ENCODE results near the gene ZNF512B.

ZNF512B gene

DNA sequence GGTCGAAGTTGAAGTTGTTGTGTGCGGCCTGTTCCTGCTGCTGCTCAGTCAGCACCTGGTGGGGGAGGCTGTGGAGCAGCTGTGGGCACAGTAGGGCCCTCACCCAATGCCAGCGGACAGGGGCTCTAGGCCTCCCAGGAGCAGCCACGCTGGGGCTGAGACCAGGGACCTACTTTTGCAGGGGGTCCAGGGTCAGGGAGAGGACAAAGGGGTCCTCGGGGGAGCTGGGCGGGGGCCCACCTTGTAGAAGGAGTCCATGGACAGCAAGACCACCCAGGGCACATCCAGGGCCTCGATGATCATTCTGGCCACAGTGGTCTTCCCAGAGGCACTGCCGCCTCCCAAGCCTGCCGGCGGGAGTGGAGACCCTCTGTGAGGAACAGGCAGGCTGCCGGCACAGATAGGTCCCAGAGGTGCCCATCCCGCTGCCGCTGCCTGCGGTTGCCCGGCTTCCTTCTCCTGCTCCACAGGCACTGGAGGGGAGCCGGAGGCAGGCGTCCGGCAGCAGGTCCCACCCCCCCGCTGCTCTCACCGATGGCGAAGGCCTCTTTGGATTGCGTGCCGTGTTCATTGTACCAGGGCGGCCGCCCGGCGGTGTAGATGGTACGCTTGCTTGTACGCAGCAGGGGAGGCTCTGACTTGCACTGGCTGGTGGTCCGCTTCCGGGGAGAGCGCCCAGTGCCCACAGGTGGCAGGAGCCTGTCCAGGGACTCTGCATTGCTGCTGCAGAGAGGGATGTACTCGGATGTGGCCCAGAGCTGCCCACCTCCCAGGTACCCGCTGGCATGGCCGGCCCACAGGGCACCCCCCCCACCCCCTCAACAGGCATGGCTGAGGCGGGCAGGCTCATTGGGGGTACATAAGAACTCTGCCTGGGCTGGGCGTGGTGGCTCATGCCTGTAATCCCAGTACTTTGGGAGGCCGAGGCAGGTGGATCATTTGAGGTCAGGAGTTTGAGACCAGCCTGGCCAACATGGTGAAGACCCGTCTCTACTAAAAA lies 23.5 kb downstream of the ZNF512B start:
- H3K79me2 ChIP-seq (ENCODE audit: insufficient read depth, low read depth) = peaks cover 43% of the 10 kb centered on the region
- H3K4me1 ChIP-seq (ENCODE audit: low read depth, poor library complexity, severe bottlenecking) = no peaks in the 10 kb centered on the region
- H3K9ac ChIP-seq = no peak overlapping the region
- H3K27me3 ChIP-seq (ENCODE audit: insufficient read depth, low read depth) = no peaks in the 10 kb centered on the region
- peaks cover 9% of the 10 kb centered on the region; the same call in 1 of the 2 replicates for H4K20me1 ChIP-seq (ENCODE audit: insufficient read depth)
- no peak overlapping the region for H3K4me3 ChIP-seq (IDR thresholded peaks at IDR 0.05; ENCODE audit: insufficient read depth, low read depth, low read length)
- H3K4me2 ChIP-seq = no peak overlapping the region
- H3K36me3 ChIP-seq (ENCODE audit: insufficient read depth) = no peaks in the 10 kb centered on the region
- no peak overlapping the region for H3K27ac ChIP-seq
- TF ChIP-seq, protein P1, sequence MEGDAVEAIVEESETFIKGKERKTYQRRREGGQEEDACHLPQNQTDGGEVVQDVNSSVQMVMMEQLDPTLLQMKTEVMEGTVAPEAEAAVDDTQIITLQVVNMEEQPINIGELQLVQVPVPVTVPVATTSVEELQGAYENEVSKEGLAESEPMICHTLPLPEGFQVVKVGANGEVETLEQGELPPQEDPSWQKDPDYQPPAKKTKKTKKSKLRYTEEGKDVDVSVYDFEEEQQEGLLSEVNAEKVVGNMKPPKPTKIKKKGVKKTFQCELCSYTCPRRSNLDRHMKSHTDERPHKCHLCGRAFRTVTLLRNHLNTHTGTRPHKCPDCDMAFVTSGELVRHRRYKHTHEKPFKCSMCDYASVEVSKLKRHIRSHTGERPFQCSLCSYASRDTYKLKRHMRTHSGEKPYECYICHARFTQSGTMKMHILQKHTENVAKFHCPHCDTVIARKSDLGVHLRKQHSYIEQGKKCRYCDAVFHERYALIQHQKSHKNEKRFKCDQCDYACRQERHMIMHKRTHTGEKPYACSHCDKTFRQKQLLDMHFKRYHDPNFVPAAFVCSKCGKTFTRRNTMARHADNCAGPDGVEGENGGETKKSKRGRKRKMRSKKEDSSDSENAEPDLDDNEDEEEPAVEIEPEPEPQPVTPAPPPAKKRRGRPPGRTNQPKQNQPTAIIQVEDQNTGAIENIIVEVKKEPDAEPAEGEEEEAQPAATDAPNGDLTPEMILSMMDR (conservative IDR thresholded peaks at IDR 0.05; ENCODE audit: low read depth, low read length) = no peak
- no peak overlapping the region for H2AFZ ChIP-seq (ENCODE audit: low read depth)

DNA sequence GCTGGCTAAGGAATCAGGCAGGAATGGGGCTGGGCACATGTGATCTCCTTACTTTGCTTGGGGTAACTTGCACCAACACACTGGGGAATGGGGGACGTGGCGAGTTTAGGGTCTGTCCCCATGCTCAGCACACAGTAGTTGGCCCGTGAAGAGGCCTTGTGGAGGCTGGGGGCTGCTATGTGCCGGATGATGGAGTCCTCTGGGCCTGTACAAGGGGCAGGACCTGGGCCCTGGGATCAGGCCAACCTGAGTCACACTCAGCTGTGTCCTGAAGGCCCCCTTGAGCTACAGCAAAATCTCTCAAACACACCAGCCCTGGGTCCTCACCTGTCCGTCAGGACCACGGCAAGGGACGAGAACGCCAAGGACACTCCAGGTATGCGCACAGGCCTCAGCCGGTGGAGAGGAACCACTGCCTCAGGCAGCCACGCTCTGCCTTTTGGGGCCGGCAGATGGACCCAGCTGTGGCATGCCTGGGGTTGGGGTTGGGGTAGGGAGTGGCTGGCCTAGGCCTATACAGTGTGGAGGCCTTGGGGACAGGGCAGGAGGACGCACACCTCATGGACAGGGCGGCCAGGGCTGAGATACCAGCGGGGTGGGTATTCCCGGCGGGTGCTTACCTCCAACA lies 24.6 kb downstream of the ZNF512B start:
- H3K4me2 ChIP-seq = no peak overlapping the region
- H3K36me3 ChIP-seq (ENCODE audit: insufficient read depth) = no peaks in the 10 kb centered on the region
- peaks cover 32% of the 10 kb centered on the region; the same call in 1 of the 2 replicates for H3K79me2 ChIP-seq (ENCODE audit: insufficient read depth, low read depth)
- H3K27ac ChIP-seq = no peak overlapping the region
- H3K4me3 ChIP-seq (IDR thresholded peaks at IDR 0.05; ENCODE audit: insufficient read depth, low read depth, low read length) = no peak overlapping the region
- H3K27me3 ChIP-seq (ENCODE audit: insufficient read depth, low read depth) = no peaks in the 10 kb centered on the region
- peaks cover 9% of the 10 kb centered on the region; the same call in 1 of the 2 replicates for H4K20me1 ChIP-seq (ENCODE audit: insufficient read depth)
- H3K4me1 ChIP-seq (ENCODE audit: low read depth, poor library complexity, severe bottlenecking) = no peaks in the 10 kb centered on the region
- TF ChIP-seq, protein P1 (conservative IDR thresholded peaks at IDR 0.05; ENCODE audit: low read depth, low read length) = no peak
- no peak overlapping the region for H3K9ac ChIP-seq
- H2AFZ ChIP-seq (ENCODE audit: low read depth) = no peak overlapping the region

DNA sequence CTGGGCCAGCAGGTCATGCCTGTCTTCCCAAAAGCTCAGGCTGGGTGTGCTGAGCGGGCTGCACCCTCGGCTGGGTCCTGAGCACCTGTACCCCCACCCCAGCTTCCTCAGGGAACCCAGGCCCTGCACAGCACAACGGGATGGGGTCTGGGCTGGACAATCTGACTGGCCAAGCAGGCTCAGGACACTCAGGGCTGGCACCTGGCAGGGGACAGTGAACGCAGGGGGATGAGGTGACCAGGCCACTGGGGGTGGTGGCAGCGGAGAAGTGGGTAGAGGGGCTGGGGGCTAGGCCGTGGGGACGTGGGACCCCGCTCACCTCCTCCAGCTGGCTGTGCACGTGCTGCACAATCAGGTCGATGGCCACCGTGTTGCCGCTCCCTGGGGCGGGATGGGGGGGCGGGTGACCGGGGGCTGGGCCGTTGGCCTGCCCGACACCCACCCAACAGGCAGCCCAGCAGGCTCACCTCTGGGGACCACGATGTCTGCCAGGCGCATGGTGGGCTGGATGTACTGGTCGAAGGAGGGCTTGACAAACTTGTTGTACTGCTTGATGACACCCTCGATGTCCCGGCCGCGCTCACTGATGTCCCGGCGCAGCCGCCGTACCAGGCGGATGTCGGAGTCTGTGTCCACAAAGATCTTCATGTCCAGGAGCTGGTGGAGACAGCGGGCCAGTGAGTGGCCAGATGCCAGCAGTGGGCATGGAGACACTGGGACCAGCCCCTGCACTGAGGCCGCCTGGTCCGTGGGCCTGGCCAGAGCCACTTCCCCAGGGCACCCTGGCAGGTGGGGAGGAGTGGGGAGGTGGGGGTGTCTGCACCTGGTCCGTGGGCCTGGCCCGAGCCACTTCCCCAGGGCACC lies 25.4 kb downstream of the ZNF512B start:
- H3K4me2 ChIP-seq = no peak overlapping the region
- no peaks in the 10 kb centered on the region for H3K36me3 ChIP-seq (ENCODE audit: insufficient read depth)
- H3K27me3 ChIP-seq (ENCODE audit: insufficient read depth, low read depth) = no peaks in the 10 kb centered on the region
- no peak overlapping the region for H3K27ac ChIP-seq
- no peak overlapping the region for H3K9ac ChIP-seq
- peaks cover 24% of the 10 kb centered on the region; the same call in 1 of the 2 replicates for H3K79me2 ChIP-seq (ENCODE audit: insufficient read depth, low read depth)
- peaks cover 7% of the 10 kb centered on the region; the same call in 1 of the 2 replicates for H4K20me1 ChIP-seq (ENCODE audit: insufficient read depth)
- TF ChIP-seq, protein P1 (conservative IDR thresholded peaks at IDR 0.05; ENCODE audit: low read depth, low read length) = no peak
- H3K4me1 ChIP-seq (ENCODE audit: low read depth, poor library complexity, severe bottlenecking) = no peaks in the 10 kb centered on the region
- H2AFZ ChIP-seq (ENCODE audit: low read depth) = no peak overlapping the region
- no peak overlapping the region for H3K4me3 ChIP-seq (IDR thresholded peaks at IDR 0.05; ENCODE audit: insufficient read depth, low read depth, low read length)

DNA sequence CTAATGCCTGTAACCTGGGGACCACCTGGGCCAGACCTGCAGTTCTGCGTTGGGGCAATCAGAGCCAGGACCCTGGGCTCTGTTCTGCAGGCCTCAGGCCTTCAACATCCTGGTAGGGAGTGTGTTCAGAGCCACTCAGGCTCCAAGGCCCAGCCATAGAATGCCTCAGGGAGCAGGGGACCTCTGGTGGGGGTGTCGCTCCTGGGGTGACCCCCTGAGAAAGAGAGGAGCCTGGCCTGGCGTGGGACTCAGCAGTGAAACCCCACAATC lies 26.0 kb downstream of the ZNF512B start:
- no peak overlapping the region for H3K4me2 ChIP-seq

More for the DNA sequence above, 26.0 kb downstream of the ZNF512B start:
- Histone ChIP-seq H3K4me3 (IDR thresholded peaks at IDR 0.05; ENCODE audit: insufficient read depth, low read depth, low read length) (no peak overlapping the region), H3K27ac (no peak overlapping the region), H2AFZ (ENCODE audit: low read depth) (no peak overlapping the region), H3K9ac (no peak overlapping the region), H3K36me3 (ENCODE audit: insufficient read depth) (no peaks in the 10 kb centered on the region), H3K27me3 (ENCODE audit: insufficient read depth, low read depth) (no peaks in the 10 kb centered on the region), H3K4me1 (ENCODE audit: low read depth, poor library complexity, severe bottlenecking) (no peaks in the 10 kb centered on the region), H3K79me2 (ENCODE audit: insufficient read depth, low read depth) (peaks cover 19% of the 10 kb centered on the region; the same call in 1 of the 2 replicates), H4K20me1 (ENCODE audit: insufficient read depth) (peaks cover 1% of the 10 kb centered on the region; the same call in 1 of the 2 replicates)
- TF ChIP-seq, protein P1 (conservative IDR thresholded peaks at IDR 0.05; ENCODE audit: low read depth, low read length) = no peak
